Gastrocnemius medialis (tissue), 4 donors: ENCODE results near the gene ATP1A2. TPM values are rescaled to one million over a fixed set of nuclear protein-coding genes. Genes with fewer than 3 reads are reported as not detected.

Source experiments
- ATAC-seq, 2 donors: fragments of 150-250 bp; one replicate each; pipeline ENCODE4 v1.9.1; 2016
- DNase-seq, 2 donors: peaks; one replicate each; pipeline ENCODE4 v3.0.0-alpha.2; 2019
- H3K27ac ChIP-seq, 4 donors: fragments of 200-600 bp; sonication (generic); 1 replicate in 1 of 4; 2 replicates in 3 of 4; pipeline ENCODE4 v1.5.1; 2016 to 2018; ENCODE audit warnings: mild to moderate bottlenecking in 2 of 4, moderate library complexity in 1 of 4
- H3K27me3 ChIP-seq, 3 donors: fragments of 200-600 bp; sonication (generic) in 2 of 3; 1 replicate in 1 of 3; 2 replicates in 2 of 3; pipeline versions ENCODE4 v1.5.1 to v1.6.0; 2016 to 2019; ENCODE audit warnings: mild to moderate bottlenecking in 1 of 3, moderate library complexity in 1 of 3
- H3K36me3 ChIP-seq, 2 donors: fragments of 200-600 bp; sonication (generic) in 1 of 2; one replicate each; pipeline ENCODE4 v1.5.1; 2017 to 2018
- H3K4me1 ChIP-seq, 2 donors: fragments of 200-600 bp; sonication (generic) in 1 of 2; one replicate each; pipeline ENCODE4 v1.5.1; 2016 to 2017; ENCODE audit warnings: mild to moderate bottlenecking in 2 of 2
- H3K4me3 ChIP-seq, 4 donors: fragments of 200-600 bp; sonication (generic) in 3 of 4; 1 replicate in 1 of 4; 2 replicates in 3 of 4; pipeline ENCODE4 v1.5.1; 2016 to 2019; ENCODE audit warnings: mild to moderate bottlenecking in 2 of 4
- H3K9me3 ChIP-seq, 3 donors: fragments of 200-600 bp; sonication (generic) in 2 of 3; 1 replicate in 1 of 3; 2 replicates in 2 of 3; pipeline ENCODE4 v1.5.1; 2016 to 2019
- CTCF ChIP-seq, 5 experiments: fragments of 450-650 bp in 3 of 5; fragments of 200-600 bp in 2 of 5; sonication (generic) in 2 of 5; IDR thresholded peaks in 4 of 5; conservative IDR thresholded peaks in 1 of 5; 1 replicate in 4 of 5; 2 replicates in 1 of 5; pipeline ENCODE4 v1.5.1; 2016 to 2019; ENCODE audit warnings: antibody characterized with exemption in 5 of 5, mild to moderate bottlenecking in 3 of 5, moderate library complexity in 3 of 5
- POLR2A ChIP-seq, 2 donors: fragments of 450-650 bp; IDR thresholded peaks; one replicate each; pipeline ENCODE4 v1.6.1; 2017; ENCODE audit warnings: antibody characterized with exemption in 2 of 2, mild to moderate bottlenecking in 2 of 2, moderate library complexity in 2 of 2
- in situ Hi-C, 4 donors: fragments of 200-750 bp; cut with MboI; loops; one replicate each; pipeline versions ENCODE4 v1.15.0 to v1.8.0; 2017; ENCODE audit warnings: low sequenced_read_pairs in 4 of 4
- intact Hi-C: fragments of 100-400 bp; cut with DNase I; formaldehyde crosslinking; loops from one replicate; pipeline ENCODE4 v1.15.1; 2023; ENCODE audit warnings: low total_unique reads
- total RNA-seq, 4 donors: library from RNA; depleted of rRNA; stranded (reverse); fragments of >200 nt; gene quantifications; one replicate each; pipeline versions ENCODE4 v1.1.0 to v1.2.3, GENCODE V29; 2016

The ATP1A2 gene
- total RNA-seq, 4 donors from 2014 or later = 281 to 710 (median 413) TPM

- intact Hi-C loops (no loop called here), in situ Hi-C loops (no loop called here)
- Histone ChIP-seq H3K4me3 (peak overlapping the region in 2 of 4 donors; percentile 4 to 35), H3K4me1 (peaks cover 83 to 85% of the 10 kb centered on the region in 2 donors), H3K36me3 (peaks cover 0 to 69% of the 10 kb centered on the region in 2 donors), H3K9me3 (no peaks in the 10 kb centered on the region), H3K27ac (peak overlapping the region; percentile 92 to 100 (median 98)), H3K27me3 (no peaks in the 10 kb centered on the region)
- peak; percentile 61 to 62 for ATAC-seq
- peak; percentile 55 to 71 for TF ChIP-seq POLR2A (IDR thresholded peaks at IDR 0.05)
- no peak for TF ChIP-seq CTCF (IDR thresholded peaks at IDR 0.05 in 4 of 5, conservative IDR thresholded peaks at IDR 0.05 in 1 of 5)
- peak; percentile 95 to 98 for DNase-seq
These were observed 16.4 kb downstream of the ATP1A2 start for GRCh38 chr1:160131803-160132565.

GRCh38 chr1:160133990-160134770 is 18.6 kb downstream of the ATP1A2 start:
- in situ Hi-C loops = no loop called here
- ATAC-seq = no peak
- DNase-seq = peak in 1 of 2 donors; percentile 52
- peaks cover 73 to 77% of the 10 kb centered on the region in 2 donors for H3K4me1 ChIP-seq
- no peak overlapping the region for H3K4me3 ChIP-seq
- no peak for TF ChIP-seq CTCF (IDR thresholded peaks at IDR 0.05 in 4 of 5, conservative IDR thresholded peaks at IDR 0.05 in 1 of 5)
- TF ChIP-seq POLR2A (IDR thresholded peaks at IDR 0.05) = no peak
- H3K9me3 ChIP-seq = no peaks in the 10 kb centered on the region
- intact Hi-C loops = no loop called here
- no peaks in the 10 kb centered on the region for H3K27me3 ChIP-seq
- H3K27ac ChIP-seq = peak overlapping the region; percentile 92 to 100 (median 98)
- peaks cover 8 to 72% of the 10 kb centered on the region in 2 donors for H3K36me3 ChIP-seq

GRCh38 chr1:160134791-160135572 is 19.4 kb downstream of the ATP1A2 start:
- no peaks in the 10 kb centered on the region for H3K9me3 ChIP-seq
- in situ Hi-C loops = no loop called here
- intact Hi-C loops = no loop called here
- peak in 1 of 2 donors; percentile 53 for DNase-seq
- H3K36me3 ChIP-seq = peaks cover 8 to 73% of the 10 kb centered on the region in 2 donors
- no peak for TF ChIP-seq CTCF (IDR thresholded peaks at IDR 0.05 in 4 of 5, conservative IDR thresholded peaks at IDR 0.05 in 1 of 5)
- no peak for TF ChIP-seq POLR2A (IDR thresholded peaks at IDR 0.05)
- no peak for ATAC-seq
- no peak overlapping the region for H3K4me3 ChIP-seq
- H3K27me3 ChIP-seq = no peaks in the 10 kb centered on the region
- peaks cover 65 to 73% of the 10 kb centered on the region in 2 donors for H3K4me1 ChIP-seq
- H3K27ac ChIP-seq = peak overlapping the region; percentile 92 to 100 (median 98)

GRCh38 chr1:160136121-160136925 is 20.8 kb downstream of the ATP1A2 start:
- Histone ChIP-seq H3K4me3 (no peak overlapping the region), H3K4me1 (peaks cover 52 to 60% of the 10 kb centered on the region in 2 donors), H3K36me3 (peaks cover 8 to 72% of the 10 kb centered on the region in 2 donors), H3K27me3 (no peaks in the 10 kb centered on the region), H3K27ac (peak overlapping the region; percentile 92 to 100 (median 98)), H3K9me3 (no peaks in the 10 kb centered on the region)
- intact Hi-C loops (no loop called here), in situ Hi-C loops (no loop called here)
- DNase-seq (peak in 1 of 2 donors; percentile 33), ATAC-seq (no peak)
- no peak for TF ChIP-seq POLR2A (IDR thresholded peaks at IDR 0.05)
- no peak for TF ChIP-seq CTCF (IDR thresholded peaks at IDR 0.05 in 4 of 5, conservative IDR thresholded peaks at IDR 0.05 in 1 of 5)
